ENCODE data around the gene LRRC71. TPM values are rescaled to one million over a fixed set of nuclear protein-coding genes. Genes with fewer than 3 reads are reported as not detected.

LRRC71 gene
- total RNA-seq, 2 donors from 2014 or later = not detected

DNA sequence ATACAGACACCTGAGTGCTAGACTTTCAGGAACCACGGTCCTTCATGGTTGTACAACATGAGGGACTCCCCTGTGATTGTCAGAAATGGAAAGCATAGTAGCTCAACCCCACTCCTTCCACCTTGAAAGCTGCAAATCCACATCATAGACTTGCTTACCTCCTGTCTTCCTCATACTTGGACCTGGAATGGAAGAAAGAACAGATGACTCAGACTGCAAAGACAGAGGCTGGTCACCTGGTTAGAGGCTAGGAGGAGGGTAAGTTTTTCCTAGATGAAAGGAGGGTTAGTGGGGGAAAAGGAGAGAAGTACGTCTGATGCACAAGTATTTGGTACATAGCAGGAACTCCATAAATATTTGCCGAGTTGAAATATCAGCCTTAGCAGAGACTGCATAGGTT lies 37.2 kb downstream of the LRRC71 start:
- no peak overlapping the region for H3K9ac ChIP-seq (ENCODE audit: extremely low read depth, low read length, poor library complexity, severe bottlenecking)
- H3K27me3 ChIP-seq (ENCODE audit: control insufficient read depth, insufficient read depth, low read length, poor library complexity, severe bottlenecking) = no peaks in the 10 kb centered on the region
- TF ChIP-seq, protein P1, sequence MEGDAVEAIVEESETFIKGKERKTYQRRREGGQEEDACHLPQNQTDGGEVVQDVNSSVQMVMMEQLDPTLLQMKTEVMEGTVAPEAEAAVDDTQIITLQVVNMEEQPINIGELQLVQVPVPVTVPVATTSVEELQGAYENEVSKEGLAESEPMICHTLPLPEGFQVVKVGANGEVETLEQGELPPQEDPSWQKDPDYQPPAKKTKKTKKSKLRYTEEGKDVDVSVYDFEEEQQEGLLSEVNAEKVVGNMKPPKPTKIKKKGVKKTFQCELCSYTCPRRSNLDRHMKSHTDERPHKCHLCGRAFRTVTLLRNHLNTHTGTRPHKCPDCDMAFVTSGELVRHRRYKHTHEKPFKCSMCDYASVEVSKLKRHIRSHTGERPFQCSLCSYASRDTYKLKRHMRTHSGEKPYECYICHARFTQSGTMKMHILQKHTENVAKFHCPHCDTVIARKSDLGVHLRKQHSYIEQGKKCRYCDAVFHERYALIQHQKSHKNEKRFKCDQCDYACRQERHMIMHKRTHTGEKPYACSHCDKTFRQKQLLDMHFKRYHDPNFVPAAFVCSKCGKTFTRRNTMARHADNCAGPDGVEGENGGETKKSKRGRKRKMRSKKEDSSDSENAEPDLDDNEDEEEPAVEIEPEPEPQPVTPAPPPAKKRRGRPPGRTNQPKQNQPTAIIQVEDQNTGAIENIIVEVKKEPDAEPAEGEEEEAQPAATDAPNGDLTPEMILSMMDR (conservative IDR thresholded peaks at IDR 0.05) = no peak
- H3K36me3 ChIP-seq (ENCODE audit: control insufficient read depth, insufficient read depth, low read length) = peaks cover 89% of the 10 kb centered on the region
- Mint-ChIP-seq H3K9me3 (no peaks in the 10 kb centered on the region), H3K4me3 (no peak overlapping the region), H3K36me3 (ENCODE audit: low read depth) (peaks cover 90% of the 10 kb centered on the region), H3K4me1 (peaks cover 3% of the 10 kb centered on the region), H3K27ac (no peak overlapping the region), H3K27me3 (ENCODE audit: insufficient read depth) (no peaks in the 10 kb centered on the region)
- no peak for DNase-seq
- no peaks in the 10 kb centered on the region for H3K9me3 ChIP-seq (ENCODE audit: control insufficient read depth, low read length)
- H3K27ac ChIP-seq (ENCODE audit: low read depth, low read length) = no peak overlapping the region
- whole genome bisulfite sequencing, 2 experiments (ENCODE audit: insufficient coverage in 1 of 2, insufficient read length in 1 of 2) = 94 to 95% methylated on average over 3 of the region's 3 CpGs
- H3K4me1 ChIP-seq (ENCODE audit: control insufficient read depth, insufficient read depth, low read length) = no peaks in the 10 kb centered on the region
- no peak overlapping the region for H3K4me3 ChIP-seq (ENCODE audit: low read length)

DNA sequence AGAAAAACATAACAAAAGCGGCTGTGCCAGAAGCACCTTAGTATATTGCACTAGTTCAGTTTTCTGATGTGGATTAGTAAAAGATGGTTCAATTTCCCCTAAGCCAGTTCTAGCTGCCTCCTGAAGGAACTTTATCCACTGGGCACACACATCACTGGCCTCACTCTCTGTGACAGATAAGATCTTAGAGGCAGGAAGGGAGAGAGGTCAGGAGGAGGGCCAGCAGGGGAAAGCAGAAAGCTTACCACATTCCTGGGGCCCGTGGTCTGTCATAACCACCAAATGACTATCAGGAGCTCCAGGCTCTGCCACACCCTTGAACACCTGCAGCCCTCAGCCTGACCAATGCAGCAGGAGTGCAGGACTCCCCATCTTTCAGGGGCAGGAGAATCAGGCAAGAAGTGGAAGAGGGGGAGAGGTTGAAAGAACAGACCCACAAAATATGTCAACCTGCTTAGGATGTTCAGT lies 37.8 kb downstream of the LRRC71 start:
- peaks cover 89% of the 10 kb centered on the region for H3K36me3 Mint-ChIP-seq (ENCODE audit: low read depth)
- no peak overlapping the region for H3K4me3 Mint-ChIP-seq
- Histone ChIP-seq H3K4me1 (ENCODE audit: control insufficient read depth, insufficient read depth, low read length) (no peaks in the 10 kb centered on the region), H3K36me3 (ENCODE audit: control insufficient read depth, insufficient read depth, low read length) (peaks cover 88% of the 10 kb centered on the region), H3K9me3 (ENCODE audit: control insufficient read depth, low read length) (no peaks in the 10 kb centered on the region), H3K4me3 (ENCODE audit: low read length) (no peak overlapping the region), H3K27me3 (ENCODE audit: control insufficient read depth, insufficient read depth, low read length, poor library complexity, severe bottlenecking) (no peaks in the 10 kb centered on the region), H3K27ac (ENCODE audit: low read depth, low read length) (no peak overlapping the region), H3K9ac (ENCODE audit: extremely low read depth, low read length, poor library complexity, severe bottlenecking) (no peak overlapping the region)
- H3K27me3 Mint-ChIP-seq (ENCODE audit: insufficient read depth) = no peaks in the 10 kb centered on the region
- no peak for DNase-seq
- no peaks in the 10 kb centered on the region for H3K4me1 Mint-ChIP-seq
- TF ChIP-seq, protein P1 (conservative IDR thresholded peaks at IDR 0.05) = no peak
- 83 to 87% methylated on average over 2 of the region's 2 CpGs for WGBS, 2 experiments (ENCODE audit: insufficient coverage in 1 of 2, insufficient read length in 1 of 2)
- no peak overlapping the region for H3K27ac Mint-ChIP-seq
- no peaks in the 10 kb centered on the region for H3K9me3 Mint-ChIP-seq

DNA sequence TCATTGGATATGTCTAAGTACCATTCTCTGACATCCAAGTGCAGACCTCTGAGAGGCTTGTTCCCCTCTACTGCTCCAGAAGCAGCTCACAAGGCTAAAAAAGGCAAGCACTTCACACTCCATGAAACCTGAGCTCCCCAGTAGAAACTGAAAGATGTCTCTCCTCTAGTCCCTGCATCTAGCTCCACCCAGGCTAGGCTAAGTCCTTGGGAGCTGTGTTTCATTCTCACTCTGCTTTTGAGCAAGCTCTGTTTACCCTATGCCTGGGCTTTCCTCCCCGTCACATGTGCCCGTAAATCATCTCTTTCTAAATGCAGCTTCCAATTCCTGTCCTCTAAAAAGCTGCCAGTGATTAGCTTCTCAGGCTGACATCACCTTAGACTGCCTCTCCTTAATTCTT lies 39.0 kb downstream of the LRRC71 start:
- Histone ChIP-seq H3K9ac (ENCODE audit: extremely low read depth, low read length, poor library complexity, severe bottlenecking) (no peak overlapping the region), H3K4me1 (ENCODE audit: control insufficient read depth, insufficient read depth, low read length) (no peaks in the 10 kb centered on the region), H3K4me3 (ENCODE audit: low read length) (no peak overlapping the region), H3K27me3 (ENCODE audit: control insufficient read depth, insufficient read depth, low read length, poor library complexity, severe bottlenecking) (no peaks in the 10 kb centered on the region), H3K36me3 (ENCODE audit: control insufficient read depth, insufficient read depth, low read length) (peaks cover 92% of the 10 kb centered on the region), H3K27ac (ENCODE audit: low read depth, low read length) (no peak overlapping the region), H3K9me3 (ENCODE audit: control insufficient read depth, low read length) (no peaks in the 10 kb centered on the region)
- Mint-ChIP-seq H3K4me1 (no peaks in the 10 kb centered on the region), H3K9me3 (no peaks in the 10 kb centered on the region), H3K4me3 (no peak overlapping the region), H3K27me3 (ENCODE audit: insufficient read depth) (no peaks in the 10 kb centered on the region), H3K27ac (peak overlapping the region; percentile 8), H3K36me3 (ENCODE audit: low read depth) (peaks cover 94% of the 10 kb centered on the region)
- no peak for DNase-seq
- TF ChIP-seq, protein P1 (conservative IDR thresholded peaks at IDR 0.05) = no peak
- 89 to 98% methylated on average over 2 of the region's 2 CpGs for WGBS, 2 experiments (ENCODE audit: insufficient coverage in 1 of 2, insufficient read length in 1 of 2)
